ENCODE data around the gene ANAPC10. TPM values are rescaled to one million over a fixed set of nuclear protein-coding genes. Genes with fewer than 3 reads are reported as not detected.

Gene ANAPC10
- total and polyA plus RNA-seq, 2 experiments from 2014 or later, result 20.1 to 26.9 TPM

DNA sequence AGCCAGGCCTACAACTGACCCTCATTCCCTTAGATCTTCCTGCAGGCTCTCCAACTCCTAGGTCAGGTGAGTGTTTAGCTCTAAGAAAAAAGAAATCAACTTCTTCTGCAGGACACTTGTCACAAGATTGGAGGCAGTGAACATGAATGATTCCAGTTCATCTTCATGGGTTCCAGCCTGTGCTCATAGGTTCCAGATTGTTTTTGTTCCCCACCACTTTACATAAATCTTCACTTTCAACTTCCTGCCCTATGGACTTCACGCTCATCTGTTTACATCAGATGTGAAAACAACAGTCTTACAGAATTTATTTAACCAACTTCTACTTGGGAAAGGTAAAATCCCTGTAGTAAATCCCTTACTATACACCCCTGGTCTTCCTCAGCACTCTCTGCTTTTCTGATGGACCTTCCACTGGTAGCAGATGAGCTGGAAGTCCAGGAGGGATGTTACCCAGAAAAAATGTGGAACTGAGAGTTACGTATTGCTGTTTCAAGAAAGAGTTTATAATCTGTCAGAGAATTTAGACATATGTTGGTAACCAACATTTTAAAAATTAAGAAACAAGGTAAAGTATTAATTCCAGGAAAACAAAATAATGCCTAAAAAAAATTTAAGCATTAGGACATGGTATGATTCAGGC, 62.4 kb downstream of the ANAPC10 start:
- Histone ChIP-seq H3K9me3 (ENCODE audit: low read depth) (no peaks in the 10 kb centered on the region), H3K4me3 (no peak overlapping the region), H3K4me1 (ENCODE audit: low read depth) (no peaks in the 10 kb centered on the region), H3K36me3 (peaks cover 5% of the 10 kb centered on the region), H3K27ac (no peak overlapping the region), H3K27me3 (no peaks in the 10 kb centered on the region)
- DNase-seq (ENCODE audit: low read depth in 1 of 2, low spot score in 1 of 2), result no peak
- TF ChIP-seq, protein P1, sequence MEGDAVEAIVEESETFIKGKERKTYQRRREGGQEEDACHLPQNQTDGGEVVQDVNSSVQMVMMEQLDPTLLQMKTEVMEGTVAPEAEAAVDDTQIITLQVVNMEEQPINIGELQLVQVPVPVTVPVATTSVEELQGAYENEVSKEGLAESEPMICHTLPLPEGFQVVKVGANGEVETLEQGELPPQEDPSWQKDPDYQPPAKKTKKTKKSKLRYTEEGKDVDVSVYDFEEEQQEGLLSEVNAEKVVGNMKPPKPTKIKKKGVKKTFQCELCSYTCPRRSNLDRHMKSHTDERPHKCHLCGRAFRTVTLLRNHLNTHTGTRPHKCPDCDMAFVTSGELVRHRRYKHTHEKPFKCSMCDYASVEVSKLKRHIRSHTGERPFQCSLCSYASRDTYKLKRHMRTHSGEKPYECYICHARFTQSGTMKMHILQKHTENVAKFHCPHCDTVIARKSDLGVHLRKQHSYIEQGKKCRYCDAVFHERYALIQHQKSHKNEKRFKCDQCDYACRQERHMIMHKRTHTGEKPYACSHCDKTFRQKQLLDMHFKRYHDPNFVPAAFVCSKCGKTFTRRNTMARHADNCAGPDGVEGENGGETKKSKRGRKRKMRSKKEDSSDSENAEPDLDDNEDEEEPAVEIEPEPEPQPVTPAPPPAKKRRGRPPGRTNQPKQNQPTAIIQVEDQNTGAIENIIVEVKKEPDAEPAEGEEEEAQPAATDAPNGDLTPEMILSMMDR (IDR thresholded peaks at IDR 0.05; ENCODE audit: low read depth, low read length), result no peak

DNA sequence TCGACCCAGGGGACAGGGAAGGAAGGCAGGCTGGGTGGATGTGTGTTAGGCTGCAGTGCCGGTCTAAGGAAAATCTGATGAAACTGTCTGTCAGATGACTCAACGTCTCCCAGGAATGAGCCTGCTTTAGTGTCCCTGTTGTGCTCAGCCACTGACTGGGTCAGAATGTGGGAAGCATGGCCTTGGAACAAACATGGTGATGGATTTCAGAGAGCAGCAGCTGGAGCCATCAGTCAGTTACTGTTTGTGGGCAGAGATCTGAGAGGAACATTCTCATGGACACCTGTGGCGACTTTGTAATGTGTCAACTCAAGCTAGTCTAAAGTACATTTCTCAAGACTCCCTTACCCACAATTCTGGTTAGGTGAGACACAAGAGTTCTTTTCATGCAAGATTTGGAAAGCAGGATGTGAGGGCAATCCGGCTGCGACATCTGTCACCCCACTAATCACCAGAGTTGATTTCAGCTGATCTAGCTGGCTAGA, 63.2 kb downstream of the ANAPC10 start:
- peak in 1 of 2 donors; percentile 63 for DNase-seq (ENCODE audit: low read depth in 1 of 2, low spot score in 1 of 2)
- Histone ChIP-seq H3K9me3 (ENCODE audit: low read depth) (no peaks in the 10 kb centered on the region), H3K27me3 (no peaks in the 10 kb centered on the region), H3K4me1 (ENCODE audit: low read depth) (no peaks in the 10 kb centered on the region), H3K4me3 (no peak overlapping the region), H3K36me3 (peaks cover 5% of the 10 kb centered on the region), H3K27ac (no peak overlapping the region)
- TF ChIP-seq, protein P1 (IDR thresholded peaks at IDR 0.05; ENCODE audit: low read depth, low read length), result no peak

DNA sequence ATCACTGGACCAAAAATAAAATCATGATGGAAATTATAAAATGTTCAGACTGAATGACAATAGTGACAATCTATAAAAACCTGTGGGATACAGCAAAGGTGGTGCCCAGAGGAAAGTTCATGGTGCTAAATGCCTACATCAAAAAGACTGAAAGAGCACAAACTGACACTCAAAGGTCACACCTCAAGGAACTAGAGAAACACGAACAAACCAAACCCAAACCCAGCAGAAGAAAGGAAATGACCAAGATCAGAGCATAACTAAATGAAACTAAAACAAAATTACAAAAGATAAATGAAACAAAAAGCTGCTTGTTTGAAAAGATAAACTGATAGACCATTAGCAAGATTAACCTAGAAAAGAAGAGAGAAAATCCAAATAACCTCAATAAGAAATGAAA, 78.7 kb downstream of the ANAPC10 start:
- Histone ChIP-seq H3K9me3 (ENCODE audit: low read depth) (no peaks in the 10 kb centered on the region), H3K4me1 (ENCODE audit: low read depth) (no peaks in the 10 kb centered on the region), H3K4me3 (no peak overlapping the region), H3K36me3 (no peaks in the 10 kb centered on the region), H3K27me3 (no peaks in the 10 kb centered on the region), H3K27ac (no peak overlapping the region)
- TF ChIP-seq, protein P1 (IDR thresholded peaks at IDR 0.05; ENCODE audit: low read depth, low read length), result no peak
- DNase-seq (ENCODE audit: low read depth in 1 of 2, low spot score in 1 of 2), result no peak

DNA sequence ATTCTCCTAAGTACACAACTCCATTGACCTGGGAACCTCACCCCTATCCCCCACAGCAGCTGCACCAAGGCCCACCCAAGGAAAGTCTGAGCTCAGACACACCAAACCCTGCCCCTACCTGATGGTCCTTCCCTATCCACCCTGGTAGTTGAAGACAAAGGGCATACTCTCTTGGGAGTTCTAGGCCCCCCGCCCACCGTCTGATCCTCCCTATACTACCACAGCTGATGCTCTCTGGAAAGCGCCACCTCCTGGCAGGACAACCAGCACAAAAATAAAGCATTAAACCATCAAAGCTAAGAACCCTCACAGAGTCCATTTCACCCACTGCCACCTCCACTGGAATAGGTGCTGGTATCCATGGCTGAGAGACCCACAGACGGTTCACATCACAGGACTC, 83.6 kb downstream of the ANAPC10 start:
- no peak for DNase-seq (ENCODE audit: low read depth in 1 of 2, low spot score in 1 of 2)
- Histone ChIP-seq H3K27ac (no peak overlapping the region), H3K36me3 (no peaks in the 10 kb centered on the region), H3K9me3 (ENCODE audit: low read depth) (no peaks in the 10 kb centered on the region), H3K27me3 (no peaks in the 10 kb centered on the region), H3K4me1 (ENCODE audit: low read depth) (no peaks in the 10 kb centered on the region), H3K4me3 (no peak overlapping the region)
- TF ChIP-seq, protein P1 (IDR thresholded peaks at IDR 0.05; ENCODE audit: low read depth, low read length), result no peak

DNA sequence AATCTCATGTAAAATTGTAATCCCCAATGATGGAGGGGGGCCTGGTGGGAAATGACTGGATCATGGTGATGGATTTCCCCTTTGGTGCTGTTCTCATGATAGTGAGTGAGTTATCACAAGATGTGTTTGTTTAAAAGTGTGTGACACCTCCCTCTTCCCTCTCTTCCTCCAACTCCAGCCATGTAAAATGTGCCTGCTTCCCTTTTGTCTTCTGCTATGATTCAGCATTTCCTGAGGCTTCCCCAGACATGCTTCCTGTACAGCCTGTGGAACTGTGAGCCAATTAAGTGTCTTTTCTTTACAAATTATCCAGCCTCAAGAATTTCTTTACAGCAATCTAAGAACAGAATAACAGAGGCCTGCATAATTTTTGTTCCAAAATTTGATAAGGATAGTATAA, 85.2 kb downstream of the ANAPC10 start:
- H3K4me1 ChIP-seq (ENCODE audit: low read depth), result no peaks in the 10 kb centered on the region
- no peaks in the 10 kb centered on the region for H3K9me3 ChIP-seq (ENCODE audit: low read depth)
- DNase-seq (ENCODE audit: low read depth in 1 of 2, low spot score in 1 of 2), result peak in 1 of 2 donors; percentile 81
- no peak overlapping the region for H3K4me3 ChIP-seq
- H3K27ac ChIP-seq, result no peak overlapping the region
- no peaks in the 10 kb centered on the region for H3K36me3 ChIP-seq
- H3K27me3 ChIP-seq, result no peaks in the 10 kb centered on the region
- TF ChIP-seq, protein P1 (IDR thresholded peaks at IDR 0.05; ENCODE audit: low read depth, low read length), result no peak

Measured in cardiac muscle cell (in vitro differentiated cells and primary cell).